Measurements from ENCODE around the gene ZC3H18. TPM values are rescaled to one million over a fixed set of nuclear protein-coding genes. Genes with fewer than 3 reads are reported as not detected.
A peak's percentile ranks its signal among the peaks of the same experiment; 100 is the strongest.

The ZC3H18 gene
- total RNA-seq, 1 donor from 2014 or later: 49.3 TPM

- Mint-ChIP-seq H3K27ac (ENCODE audit: unreplicated experiment) (no peak overlapping the region), H3K9me3 (ENCODE audit: unreplicated experiment) (no peaks in the 10 kb centered on the region), H3K4me1 (ENCODE audit: unreplicated experiment) (no peaks in the 10 kb centered on the region), H3K4me3 (ENCODE audit: unreplicated experiment) (no peak overlapping the region), H3K36me3 (ENCODE audit: low read depth, unreplicated experiment) (peaks cover 30% of the 10 kb centered on the region), H3K27me3 (ENCODE audit: unreplicated experiment) (peaks cover 3% of the 10 kb centered on the region)
- no peak for TF ChIP-seq CTCF (IDR thresholded peaks at IDR 0.05; ENCODE audit: unreplicated experiment)
- no peak for DNase-seq (ENCODE audit: low spot score)
Measured at GRCh38 chr16:88584676-88585075, 14.5 kb downstream of the ZC3H18 start.

GRCh38 chr16:88585269-88585668, 15.1 kb downstream of the ZC3H18 start:
- no peak for DNase-seq (ENCODE audit: low spot score)
- Mint-ChIP-seq H3K36me3 (ENCODE audit: low read depth, unreplicated experiment) (peaks cover 30% of the 10 kb centered on the region), H3K4me1 (ENCODE audit: unreplicated experiment) (no peaks in the 10 kb centered on the region), H3K4me3 (ENCODE audit: unreplicated experiment) (no peak overlapping the region), H3K27me3 (ENCODE audit: unreplicated experiment) (peaks cover 4% of the 10 kb centered on the region), H3K27ac (ENCODE audit: unreplicated experiment) (no peak overlapping the region), H3K9me3 (ENCODE audit: unreplicated experiment) (no peaks in the 10 kb centered on the region)
- TF ChIP-seq CTCF (IDR thresholded peaks at IDR 0.05; ENCODE audit: unreplicated experiment): no peak

GRCh38 chr16:88585927-88586581, 15.9 kb downstream of the ZC3H18 start:
- H3K27me3 Mint-ChIP-seq (ENCODE audit: unreplicated experiment): peaks cover 4% of the 10 kb centered on the region
- peak overlapping the region; percentile 31 for H3K27ac Mint-ChIP-seq (ENCODE audit: unreplicated experiment)
- no peaks in the 10 kb centered on the region for H3K4me1 Mint-ChIP-seq (ENCODE audit: unreplicated experiment)
- TF ChIP-seq CTCF (IDR thresholded peaks at IDR 0.05; ENCODE audit: unreplicated experiment): no peak
- H3K9me3 Mint-ChIP-seq (ENCODE audit: unreplicated experiment): no peaks in the 10 kb centered on the region
- no peak for DNase-seq (ENCODE audit: low spot score)
- no peak overlapping the region for H3K4me3 Mint-ChIP-seq (ENCODE audit: unreplicated experiment)
- H3K36me3 Mint-ChIP-seq (ENCODE audit: low read depth, unreplicated experiment): peaks cover 27% of the 10 kb centered on the region

GRCh38 chr16:88588148-88588547, 17.9 kb downstream of the ZC3H18 start:
- Mint-ChIP-seq H3K27ac (ENCODE audit: unreplicated experiment) (no peak overlapping the region), H3K27me3 (ENCODE audit: unreplicated experiment) (peaks cover 4% of the 10 kb centered on the region), H3K4me3 (ENCODE audit: unreplicated experiment) (no peak overlapping the region), H3K36me3 (ENCODE audit: low read depth, unreplicated experiment) (peaks cover 39% of the 10 kb centered on the region), H3K4me1 (ENCODE audit: unreplicated experiment) (no peaks in the 10 kb centered on the region), H3K9me3 (ENCODE audit: unreplicated experiment) (no peaks in the 10 kb centered on the region)
- no peak for TF ChIP-seq CTCF (IDR thresholded peaks at IDR 0.05; ENCODE audit: unreplicated experiment)
- no peak for DNase-seq (ENCODE audit: low spot score)

GRCh38 chr16:88588754-88589153, 18.6 kb downstream of the ZC3H18 start:
- Mint-ChIP-seq H3K27ac (ENCODE audit: unreplicated experiment) (no peak overlapping the region), H3K36me3 (ENCODE audit: low read depth, unreplicated experiment) (peaks cover 40% of the 10 kb centered on the region), H3K4me3 (ENCODE audit: unreplicated experiment) (no peak overlapping the region), H3K9me3 (ENCODE audit: unreplicated experiment) (no peaks in the 10 kb centered on the region), H3K27me3 (ENCODE audit: unreplicated experiment) (peaks cover 4% of the 10 kb centered on the region), H3K4me1 (ENCODE audit: unreplicated experiment) (peaks cover 4% of the 10 kb centered on the region)
- TF ChIP-seq CTCF (IDR thresholded peaks at IDR 0.05; ENCODE audit: unreplicated experiment): no peak
- DNase-seq (ENCODE audit: low spot score): no peak

All from endothelial cell (in vitro differentiated cells).